SK-MEL-5 (cell line): ENCODE results near the gene P3R3URF. TPM values are rescaled to one million over a fixed set of nuclear protein-coding genes. Genes with fewer than 3 reads are reported as not detected.

Experiments
- small RNA-seq, 2 experiments: library from RNA; depleted of rRNA; stranded (forward); fragments of <200 nt; gene quantifications; one replicate each; pipeline ENCODE3, GENCODE V24; 2014
- total RNA-seq: library from RNA; depleted of rRNA; stranded (reverse); fragments of >200 nt; shearing (Covaris generic); gene quantifications from 2 replicates; pipeline ENCODE4 v1.2.3, GENCODE V29; 2014; rRNA removed

The P3R3URF gene
- total RNA-seq, 1 experiment from 2014 or later = not detected

Small RNA genes lying within 50 kb of the gene (small RNA-seq; reads per million reads assigned to genes)
- gene AL672043.1 = 0 reads per million in 2 experiments

Other genes with a start within 250 kb of the P3R3URF start
- gene PIK3R3, start 43.9 kb downstream of the P3R3URF start, total RNA-seq = 10.9 and 11.6 TPM in 2 replicates
- gene TSPAN1, start 1.4 kb downstream of the P3R3URF start, total RNA-seq = not detected in 2 replicates
- gene POMGNT1, start 21.9 kb upstream of the P3R3URF start, total RNA-seq = 120 and 125 TPM in 2 replicates
- gene LURAP1, start 26.8 kb upstream of the P3R3URF start, total RNA-seq = 6.3 and 7.0 TPM in 2 replicates
- gene RAD54L, start 71.3 kb upstream of the P3R3URF start, total RNA-seq = 3.3 TPM in 2 replicates
- gene LRRC41, start 127.1 kb upstream of the P3R3URF start, total RNA-seq = 36.9 and 42.8 TPM in 2 replicates
- 653 and 801 TPM in 2 replicates for gene UQCRH, start 127.2 kb upstream of the P3R3URF start, total RNA-seq
- 8.7 and 10.2 TPM in 2 replicates for gene NSUN4, start 164.3 kb upstream of the P3R3URF start, total RNA-seq
- gene FAAH, start 217.8 kb upstream of the P3R3URF start, total RNA-seq = 1.4 and 2.1 TPM in 2 replicates